Stimulated activated CD8-positive, alpha-beta memory T cell treated with anti-CD3 and anti-CD28 coated beads, Interleukin-12 subunit alpha, Interleukin-12 subunit beta, amount 100 ng/mL, for 1 hour (primary cell): ENCODE results near the gene FAM53B.

Source experiments
- DNase-seq: peaks from one replicate; pipeline ENCODE4 v3.0.0-alpha.2; 2020; ENCODE audit warnings: low read depth

The FAM53B gene

GRCh38 chr10:124608093-124608721 lies 136.0 kb downstream of the FAM53B start:
- DNase-seq: no peak

GRCh38 chr10:124607693-124608092 lies 136.5 kb downstream of the FAM53B start:
- DNase-seq: no peak

GRCh38 chr10:124606822-124607221 lies 137.4 kb downstream of the FAM53B start:
- no peak for DNase-seq

- no peak for DNase-seq
Observed at GRCh38 chr10:124605856-124606812, 138.0 kb downstream of the FAM53B start.

- DNase-seq: no peak
Observed at GRCh38 chr10:124605481-124605855, 138.7 kb downstream of the FAM53B start.

GRCh38 chr10:124605001-124605370 lies 139.2 kb downstream of the FAM53B start:
- no peak for DNase-seq

GRCh38 chr10:124604214-124605000 lies 139.8 kb downstream of the FAM53B start:
- DNase-seq: no peak

- no peak for DNase-seq
Observed at GRCh38 chr10:124603376-124604213, 140.6 kb downstream of the FAM53B start.

GRCh38 chr10:124602646-124603365 lies 141.4 kb downstream of the FAM53B start:
- DNase-seq: no peak

GRCh38 chr10:124602121-124602561 lies 142.0 kb downstream of the FAM53B start:
- DNase-seq: no peak

GRCh38 chr10:124601431-124602120 lies 142.6 kb downstream of the FAM53B start:
- DNase-seq: no peak

- no peak for DNase-seq
Observed at GRCh38 chr10:124601016-124601415, 143.2 kb downstream of the FAM53B start.

GRCh38 chr10:124600051-124600880 lies 143.9 kb downstream of the FAM53B start:
- DNase-seq: no peak

- DNase-seq: no peak
Observed at GRCh38 chr10:124599588-124600050, 144.6 kb downstream of the FAM53B start.

GRCh38 chr10:124598773-124599587 lies 145.2 kb downstream of the FAM53B start:
- no peak for DNase-seq

- DNase-seq: no peak
Observed at GRCh38 chr10:124598196-124598595, 146.0 kb downstream of the FAM53B start.

- DNase-seq: no peak
Observed at GRCh38 chr10:124597846-124598165, 146.4 kb downstream of the FAM53B start.
